ENCODE results near the gene MAN1A1.

The MAN1A1 gene

DNA sequence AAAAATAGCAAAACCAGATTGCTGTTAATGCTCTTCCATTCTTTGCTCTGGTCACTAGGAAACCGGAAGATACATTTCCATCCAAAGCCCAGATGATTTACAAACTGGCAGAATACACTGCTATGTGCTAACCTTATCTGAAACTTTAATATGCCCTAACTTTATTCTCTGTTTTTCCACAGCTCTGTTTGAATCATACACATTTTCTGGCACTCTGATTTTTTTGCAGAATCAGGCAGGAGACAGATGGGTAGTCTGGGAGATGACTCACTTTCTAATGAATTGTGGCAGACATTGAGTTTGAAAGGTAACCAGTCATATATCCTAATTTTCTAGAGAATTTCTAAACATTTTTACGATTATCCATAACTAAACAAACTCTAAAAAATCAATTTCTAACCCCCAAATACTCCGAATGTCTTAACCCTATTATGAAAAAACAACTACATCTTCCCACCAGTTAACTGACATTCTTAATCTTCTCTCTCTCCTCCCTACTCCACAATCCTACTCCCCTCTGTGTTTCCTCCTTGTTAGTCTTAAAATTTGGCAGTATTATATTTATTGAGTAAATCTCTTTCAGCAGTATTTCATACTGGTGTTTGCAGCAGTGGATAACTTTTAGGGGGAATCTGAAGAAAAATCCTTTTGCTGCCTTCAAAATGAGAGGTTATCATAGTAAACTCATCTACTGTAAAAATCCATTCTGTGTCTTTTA, 63.5 kb downstream of the MAN1A1 start:
- Histone ChIP-seq H3K9me2 (replicated peaks; ENCODE audit: insufficient read depth, low read length) (no peaks in the 10 kb centered on the region), H3K27me3 (ENCODE audit: low read length) (no peaks in the 10 kb centered on the region), H4K20me1 (ENCODE audit: low read depth, low read length) (no peaks in the 10 kb centered on the region), H3K79me2 (ENCODE audit: insufficient read depth, low read length) (no peaks in the 10 kb centered on the region), H3K4me2 (ENCODE audit: low read depth, low read length, poor library complexity, severe bottlenecking) (no peak overlapping the region), H3F3A (ENCODE audit: insufficient read depth) (no peaks in the 10 kb centered on the region), H3K9me3 (ENCODE audit: insufficient read depth, low read length) (no peaks in the 10 kb centered on the region), H2AFZ (ENCODE audit: low read depth, low read length, severe bottlenecking) (no peak overlapping the region), H3K4me3 (ENCODE audit: insufficient read depth, low read length, poor library complexity, severe bottlenecking) (no peak overlapping the region), H3K27ac (ENCODE audit: low read depth, low read length) (no peak overlapping the region), H3K36me3 (ENCODE audit: low read length) (no peaks in the 10 kb centered on the region), H3K9ac (ENCODE audit: low read length) (no peak overlapping the region)
- TF ChIP-seq EZH2phosphoT487 (conservative IDR thresholded peaks at IDR 0.05; ENCODE audit: low read length): no peak
- TF ChIP-seq, protein P1, sequence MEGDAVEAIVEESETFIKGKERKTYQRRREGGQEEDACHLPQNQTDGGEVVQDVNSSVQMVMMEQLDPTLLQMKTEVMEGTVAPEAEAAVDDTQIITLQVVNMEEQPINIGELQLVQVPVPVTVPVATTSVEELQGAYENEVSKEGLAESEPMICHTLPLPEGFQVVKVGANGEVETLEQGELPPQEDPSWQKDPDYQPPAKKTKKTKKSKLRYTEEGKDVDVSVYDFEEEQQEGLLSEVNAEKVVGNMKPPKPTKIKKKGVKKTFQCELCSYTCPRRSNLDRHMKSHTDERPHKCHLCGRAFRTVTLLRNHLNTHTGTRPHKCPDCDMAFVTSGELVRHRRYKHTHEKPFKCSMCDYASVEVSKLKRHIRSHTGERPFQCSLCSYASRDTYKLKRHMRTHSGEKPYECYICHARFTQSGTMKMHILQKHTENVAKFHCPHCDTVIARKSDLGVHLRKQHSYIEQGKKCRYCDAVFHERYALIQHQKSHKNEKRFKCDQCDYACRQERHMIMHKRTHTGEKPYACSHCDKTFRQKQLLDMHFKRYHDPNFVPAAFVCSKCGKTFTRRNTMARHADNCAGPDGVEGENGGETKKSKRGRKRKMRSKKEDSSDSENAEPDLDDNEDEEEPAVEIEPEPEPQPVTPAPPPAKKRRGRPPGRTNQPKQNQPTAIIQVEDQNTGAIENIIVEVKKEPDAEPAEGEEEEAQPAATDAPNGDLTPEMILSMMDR (IDR thresholded peaks at IDR 0.05; ENCODE audit: insufficient read depth, low read length, poor library complexity, severe bottlenecking): no peak

DNA sequence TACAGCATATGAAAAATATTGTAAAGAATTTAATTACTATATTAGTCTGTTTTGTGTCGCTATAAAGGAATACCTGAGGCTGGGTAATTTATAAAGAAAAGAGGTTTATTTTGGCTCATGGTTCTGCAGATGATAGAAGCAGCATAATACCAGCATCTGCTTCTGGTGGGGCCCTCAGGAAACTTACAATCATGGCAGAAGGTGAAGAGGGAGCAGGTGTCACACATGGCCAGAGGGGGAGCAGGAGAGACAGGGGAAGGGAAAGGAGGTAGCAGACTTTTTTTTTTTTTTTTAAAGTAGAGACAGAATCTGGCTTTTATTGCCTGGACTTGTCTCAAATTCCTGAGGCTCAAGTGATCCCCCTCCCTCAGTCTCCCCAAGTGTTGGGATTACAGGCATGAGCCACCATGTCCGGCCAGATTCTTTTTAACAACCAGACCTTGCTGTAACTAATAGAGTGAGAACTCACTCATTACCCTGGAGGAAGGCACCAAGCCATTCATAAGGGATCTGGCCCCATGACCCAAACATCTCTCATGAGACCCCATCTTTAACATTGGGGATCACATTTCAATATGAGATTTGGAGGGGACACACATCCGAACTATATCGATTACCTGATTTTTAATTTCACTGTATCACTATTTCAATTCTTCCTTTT, 64.6 kb downstream of the MAN1A1 start:
- H3K4me3 ChIP-seq (ENCODE audit: insufficient read depth, low read length, poor library complexity, severe bottlenecking): no peak overlapping the region
- no peaks in the 10 kb centered on the region for H3K79me2 ChIP-seq (ENCODE audit: insufficient read depth, low read length)
- H3K36me3 ChIP-seq (ENCODE audit: low read length): no peaks in the 10 kb centered on the region
- H4K20me1 ChIP-seq (ENCODE audit: low read depth, low read length): no peaks in the 10 kb centered on the region
- H3K27ac ChIP-seq (ENCODE audit: low read depth, low read length): no peak overlapping the region
- H3K9ac ChIP-seq (ENCODE audit: low read length): no peak overlapping the region
- H2AFZ ChIP-seq (ENCODE audit: low read depth, low read length, severe bottlenecking): no peak overlapping the region
- no peaks in the 10 kb centered on the region for H3K27me3 ChIP-seq (ENCODE audit: low read length)
- TF ChIP-seq, protein P1 (IDR thresholded peaks at IDR 0.05; ENCODE audit: insufficient read depth, low read length, poor library complexity, severe bottlenecking): peak; percentile 21
- TF ChIP-seq EZH2phosphoT487 (conservative IDR thresholded peaks at IDR 0.05; ENCODE audit: low read length): no peak
- H3K9me3 ChIP-seq (ENCODE audit: insufficient read depth, low read length): no peaks in the 10 kb centered on the region
- no peak overlapping the region for H3K4me2 ChIP-seq (ENCODE audit: low read depth, low read length, poor library complexity, severe bottlenecking)
- no peaks in the 10 kb centered on the region for H3K9me2 ChIP-seq (replicated peaks; ENCODE audit: insufficient read depth, low read length)
- H3F3A ChIP-seq (ENCODE audit: insufficient read depth): no peaks in the 10 kb centered on the region

DNA sequence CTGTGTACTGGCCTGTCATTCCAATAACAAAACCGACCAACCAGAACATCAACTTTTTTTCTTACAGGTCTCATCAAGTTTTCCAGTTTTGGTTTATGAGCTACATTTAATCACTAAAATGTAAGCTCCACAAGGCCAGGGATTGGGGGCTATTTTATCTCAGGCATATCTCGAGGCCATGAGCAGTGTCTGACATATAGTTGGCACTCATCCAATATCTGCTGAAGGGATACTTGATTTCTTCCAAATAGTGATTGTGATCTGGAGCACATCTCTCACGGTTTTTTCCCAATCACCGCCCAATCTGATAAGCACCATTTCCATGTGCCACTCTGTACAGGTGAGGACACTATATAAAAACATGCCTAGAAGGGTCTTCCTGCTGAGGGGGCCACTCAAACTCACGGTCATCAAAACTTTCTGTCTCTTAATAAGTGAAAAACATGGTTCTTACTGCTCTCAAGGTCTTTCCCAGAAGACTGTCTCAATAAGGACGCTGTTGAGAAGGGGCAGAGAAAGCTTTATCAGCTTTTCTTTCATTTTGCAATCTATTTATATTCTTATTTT, 65.5 kb downstream of the MAN1A1 start:
- Histone ChIP-seq H3K4me2 (ENCODE audit: low read depth, low read length, poor library complexity, severe bottlenecking) (no peak overlapping the region), H3K36me3 (ENCODE audit: low read length) (no peaks in the 10 kb centered on the region), H3K9me3 (ENCODE audit: insufficient read depth, low read length) (no peaks in the 10 kb centered on the region), H3K4me3 (ENCODE audit: insufficient read depth, low read length, poor library complexity, severe bottlenecking) (no peak overlapping the region), H3K27ac (ENCODE audit: low read depth, low read length) (no peak overlapping the region), H3K9me2 (replicated peaks; ENCODE audit: insufficient read depth, low read length) (no peaks in the 10 kb centered on the region), H2AFZ (ENCODE audit: low read depth, low read length, severe bottlenecking) (no peak overlapping the region), H3K79me2 (ENCODE audit: insufficient read depth, low read length) (no peaks in the 10 kb centered on the region), H4K20me1 (ENCODE audit: low read depth, low read length) (no peaks in the 10 kb centered on the region), H3F3A (ENCODE audit: insufficient read depth) (no peaks in the 10 kb centered on the region), H3K27me3 (ENCODE audit: low read length) (no peaks in the 10 kb centered on the region), H3K9ac (ENCODE audit: low read length) (no peak overlapping the region)
- no peak for TF ChIP-seq EZH2phosphoT487 (conservative IDR thresholded peaks at IDR 0.05; ENCODE audit: low read length)
- TF ChIP-seq, protein P1 (IDR thresholded peaks at IDR 0.05; ENCODE audit: insufficient read depth, low read length, poor library complexity, severe bottlenecking): no peak

Measured in SU-DHL-6 (cell line).